ENCODE data around the gene NECAB3. TPM values are rescaled to one million over a fixed set of nuclear protein-coding genes. Genes with fewer than 3 reads are reported as not detected.
A peak's percentile ranks its signal among the peaks of the same experiment; 100 is the strongest.

Gene NECAB3
- total RNA-seq, 4 donors from 2014 or later, result 34.1 to 43.4 (median 39.9) TPM

DNA sequence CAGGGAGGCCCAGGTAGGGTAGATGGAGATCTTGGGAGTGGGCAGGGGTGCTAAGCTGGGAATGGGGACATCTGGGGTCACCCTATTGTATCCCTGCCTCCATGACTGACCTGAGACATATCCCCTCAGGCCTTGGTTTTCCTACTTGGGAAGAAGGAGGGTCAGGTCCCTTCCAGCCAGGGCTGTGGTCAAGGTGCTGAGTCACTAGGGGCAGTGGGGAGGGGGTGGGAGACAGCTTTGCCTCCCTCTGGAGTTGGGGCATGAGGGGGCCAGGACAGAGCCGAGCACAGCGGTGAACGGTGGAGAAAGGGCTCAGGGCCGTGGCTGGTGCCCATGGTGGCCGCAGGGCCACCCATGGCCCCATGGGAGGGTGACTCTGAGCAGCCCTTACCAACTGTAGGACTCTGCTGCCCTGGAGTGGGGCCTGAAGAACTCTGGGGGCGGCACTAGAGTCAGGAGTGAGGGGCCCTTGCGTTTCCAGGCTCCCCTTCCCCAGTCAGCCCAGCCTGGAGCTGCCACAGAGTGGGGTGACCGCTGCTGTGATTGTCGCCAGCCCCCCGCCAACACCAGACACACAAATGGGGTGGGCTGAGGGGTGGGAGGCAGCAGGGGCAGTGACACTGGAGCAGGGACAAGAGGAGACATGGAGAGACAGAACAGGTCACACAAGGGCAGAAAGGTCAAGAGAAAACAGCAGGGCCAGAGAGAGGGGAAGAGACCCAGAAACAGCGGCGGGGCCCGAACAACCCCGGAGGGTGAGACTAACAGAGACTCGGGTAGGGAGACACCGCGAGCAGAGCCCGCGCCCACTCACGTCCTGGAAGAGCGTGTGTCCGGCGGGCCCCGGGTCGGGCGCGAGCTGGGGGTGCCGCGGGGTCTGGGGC, 576 bp downstream of the NECAB3 start:
- 4% methylated on average over 13 of the region's 29 CpGs for WGBS
- DNase-seq (ENCODE audit: extremely low spot score), result no peak

DNA sequence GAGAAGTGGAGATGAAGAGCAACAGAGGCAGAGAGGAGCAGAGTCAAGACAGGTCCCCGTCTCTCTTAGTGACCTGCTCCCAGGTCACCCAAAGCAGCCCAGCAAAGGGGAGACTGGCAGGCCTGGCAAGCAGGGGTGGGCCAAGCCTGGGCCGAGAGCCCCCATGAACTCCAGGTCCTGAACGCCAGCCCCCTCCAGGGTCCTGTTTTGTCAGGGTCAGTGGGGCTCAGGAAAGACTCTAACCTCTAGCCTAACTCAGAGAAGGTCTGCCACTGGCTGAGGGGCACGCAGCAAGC, 1.2 kb downstream of the NECAB3 start:
- Histone ChIP-seq H3K4me1 (peaks cover 32 to 71% (median 61%) of the 10 kb centered on the region in 4 donors), H3K27me3 (no peaks in the 10 kb centered on the region), H3K9me3 (no peaks in the 10 kb centered on the region), H3K4me3 (peak overlapping the region; percentile 80 to 94 (median 84)), H3K36me3 (peaks cover 0 to 33% (median 23%) of the 10 kb centered on the region in 4 donors), H3K27ac (replicated peaks in 1 of 4) (peak overlapping the region; percentile 93 to 97 (median 96))
- 59% methylated on average over 2 of the region's 4 CpGs for WGBS
- intact Hi-C loops (cut with DNase I), result no loop called here
- DNase-seq (ENCODE audit: extremely low spot score), result no peak
- TF ChIP-seq POLR2AphosphoS5 (IDR thresholded peaks at IDR 0.05) (no peak), POLR2A (IDR thresholded peaks at IDR 0.05; ENCODE audit: low read depth) (no peak), EP300 (IDR thresholded peaks at IDR 0.05) (no peak)
- TF ChIP-seq, protein P1, sequence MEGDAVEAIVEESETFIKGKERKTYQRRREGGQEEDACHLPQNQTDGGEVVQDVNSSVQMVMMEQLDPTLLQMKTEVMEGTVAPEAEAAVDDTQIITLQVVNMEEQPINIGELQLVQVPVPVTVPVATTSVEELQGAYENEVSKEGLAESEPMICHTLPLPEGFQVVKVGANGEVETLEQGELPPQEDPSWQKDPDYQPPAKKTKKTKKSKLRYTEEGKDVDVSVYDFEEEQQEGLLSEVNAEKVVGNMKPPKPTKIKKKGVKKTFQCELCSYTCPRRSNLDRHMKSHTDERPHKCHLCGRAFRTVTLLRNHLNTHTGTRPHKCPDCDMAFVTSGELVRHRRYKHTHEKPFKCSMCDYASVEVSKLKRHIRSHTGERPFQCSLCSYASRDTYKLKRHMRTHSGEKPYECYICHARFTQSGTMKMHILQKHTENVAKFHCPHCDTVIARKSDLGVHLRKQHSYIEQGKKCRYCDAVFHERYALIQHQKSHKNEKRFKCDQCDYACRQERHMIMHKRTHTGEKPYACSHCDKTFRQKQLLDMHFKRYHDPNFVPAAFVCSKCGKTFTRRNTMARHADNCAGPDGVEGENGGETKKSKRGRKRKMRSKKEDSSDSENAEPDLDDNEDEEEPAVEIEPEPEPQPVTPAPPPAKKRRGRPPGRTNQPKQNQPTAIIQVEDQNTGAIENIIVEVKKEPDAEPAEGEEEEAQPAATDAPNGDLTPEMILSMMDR (IDR thresholded peaks at IDR 0.05), result no peak

More for the DNA sequence above, 576 bp downstream of the NECAB3 start:
- peaks cover 0 to 33% (median 22%) of the 10 kb centered on the region in 4 donors for H3K36me3 ChIP-seq
- intact Hi-C loops (cut with DNase I), result no loop called here
- no peaks in the 10 kb centered on the region for H3K27me3 ChIP-seq
- peak overlapping the region; percentile 80 to 94 (median 84) for H3K4me3 ChIP-seq
- TF ChIP-seq POLR2A (IDR thresholded peaks at IDR 0.05; ENCODE audit: low read depth) (no peak), POLR2AphosphoS5 (IDR thresholded peaks at IDR 0.05) (no peak), EP300 (IDR thresholded peaks at IDR 0.05) (no peak)
- TF ChIP-seq, protein P1 (IDR thresholded peaks at IDR 0.05), result no peak
- H3K27ac ChIP-seq (replicated peaks in 1 of 4), result peak overlapping the region; percentile 93 to 97 (median 96)
- H3K4me1 ChIP-seq, result peaks cover 29 to 65% (median 56%) of the 10 kb centered on the region in 4 donors
- H3K9me3 ChIP-seq, result no peaks in the 10 kb centered on the region

DNA sequence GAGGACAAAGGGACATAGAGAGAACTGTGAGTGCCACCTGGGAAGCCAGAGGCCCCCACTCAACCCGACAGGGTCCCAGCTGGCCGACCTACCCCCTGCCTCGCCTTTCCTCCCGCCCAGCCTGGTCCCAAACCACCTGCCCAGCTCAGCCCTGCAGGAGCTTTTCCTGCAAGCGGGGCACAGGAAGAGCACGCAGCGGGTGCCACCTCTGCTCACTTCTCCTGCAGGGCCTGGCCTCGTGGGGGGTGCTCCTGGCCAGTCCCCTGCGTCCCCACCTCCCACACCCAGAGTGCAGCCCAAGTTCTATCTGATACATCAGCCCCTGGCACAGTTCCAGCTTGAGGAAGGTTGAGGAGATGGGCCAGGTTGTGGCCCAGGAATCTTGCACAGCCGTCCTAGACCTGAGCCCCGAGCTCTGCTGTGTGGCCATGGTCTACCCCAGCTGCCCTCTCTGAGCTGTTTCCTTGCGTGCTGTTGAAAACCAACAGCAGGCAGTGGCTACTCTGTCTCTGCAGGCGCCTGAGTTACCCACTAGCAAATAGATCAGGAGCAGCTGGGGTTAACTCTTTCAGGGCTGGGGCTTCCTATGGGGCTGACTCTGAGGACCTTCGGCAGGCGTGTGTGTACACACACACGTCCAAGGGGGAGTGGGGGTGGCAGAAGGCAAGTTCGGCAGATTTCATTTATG, 1.7 kb downstream of the NECAB3 start:
- intact Hi-C loops (cut with DNase I), result no loop called here
- no peaks in the 10 kb centered on the region for H3K27me3 ChIP-seq
- H3K4me3 ChIP-seq, result peak overlapping the region; percentile 80 to 94 (median 84)
- no peak for DNase-seq (ENCODE audit: extremely low spot score)
- H3K36me3 ChIP-seq, result peaks cover 0 to 33% (median 23%) of the 10 kb centered on the region in 4 donors
- 48% methylated on average over 9 of the region's 17 CpGs for WGBS
- peak overlapping the region; percentile 93 to 97 (median 96) for H3K27ac ChIP-seq (replicated peaks in 1 of 4)
- H3K9me3 ChIP-seq, result no peaks in the 10 kb centered on the region
- H3K4me1 ChIP-seq, result peaks cover 37 to 75% (median 64%) of the 10 kb centered on the region in 4 donors
- TF ChIP-seq EP300 (IDR thresholded peaks at IDR 0.05) (no peak), POLR2AphosphoS5 (IDR thresholded peaks at IDR 0.05) (no peak), POLR2A (IDR thresholded peaks at IDR 0.05; ENCODE audit: low read depth) (no peak)
- TF ChIP-seq, protein P1 (IDR thresholded peaks at IDR 0.05), result no peak

DNA sequence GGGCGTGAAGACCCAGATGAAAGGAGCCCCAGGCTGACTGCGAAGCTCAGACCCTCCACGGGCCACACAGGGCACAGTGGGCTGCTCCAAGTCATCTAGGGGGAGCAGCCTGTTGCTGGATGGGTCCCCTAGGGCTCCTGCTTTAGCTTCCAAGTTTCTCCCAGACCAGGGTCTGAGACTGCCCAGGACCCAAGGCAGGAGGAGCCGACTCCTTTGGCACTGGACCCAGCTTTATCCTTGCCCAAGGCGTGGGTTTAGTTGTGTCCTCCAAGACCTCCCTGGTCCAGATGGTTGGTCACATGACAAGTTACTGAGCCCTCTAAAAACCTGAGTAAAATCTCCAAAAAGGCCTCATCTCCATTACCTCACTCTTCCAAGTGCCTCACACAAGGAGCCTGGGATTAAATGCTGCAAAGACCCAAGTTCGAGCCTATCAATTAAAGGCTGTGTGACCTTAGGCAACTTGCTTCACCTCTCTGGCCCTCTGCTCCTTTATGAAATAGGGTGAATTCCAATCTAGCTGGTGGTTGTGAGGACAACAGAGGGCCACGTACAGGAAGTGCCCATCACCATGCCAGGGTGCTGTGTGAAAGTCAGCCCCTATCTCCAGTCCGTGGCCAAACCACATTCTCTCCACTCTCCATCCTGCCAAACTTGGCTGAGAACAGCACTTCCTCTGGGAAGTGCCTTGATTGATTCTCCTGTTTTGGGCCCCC, 2.5 kb downstream of the NECAB3 start:
- DNase-seq (ENCODE audit: extremely low spot score), result no peak
- WGBS, result 84% methylated on average over 8 of the region's 8 CpGs
- TF ChIP-seq POLR2AphosphoS5 (IDR thresholded peaks at IDR 0.05) (no peak), EP300 (IDR thresholded peaks at IDR 0.05) (no peak), POLR2A (IDR thresholded peaks at IDR 0.05; ENCODE audit: low read depth) (no peak)
- TF ChIP-seq, protein P1 (IDR thresholded peaks at IDR 0.05), result no peak
- H3K36me3 ChIP-seq, result peaks cover 0 to 33% (median 23%) of the 10 kb centered on the region in 4 donors
- no peaks in the 10 kb centered on the region for H3K27me3 ChIP-seq
- intact Hi-C loops (cut with DNase I), result no loop called here
- H3K4me1 ChIP-seq, result peaks cover 40 to 74% (median 62%) of the 10 kb centered on the region in 4 donors
- H3K9me3 ChIP-seq, result no peaks in the 10 kb centered on the region
- H3K27ac ChIP-seq (replicated peaks in 1 of 4), result peak overlapping the region; percentile 37 to 97 (median 96)
- H3K4me3 ChIP-seq, result no peak overlapping the region
